GM12874 (cell line): ENCODE data around the gene PGAM5.

ENCODE experiments used
- TF ChIP-seq, protein P1 (sequence below): IDR thresholded peaks from 2 replicates; pipeline ENCODE4 v1.5.1; 2011; ENCODE audit warnings: low read depth, mild to moderate bottlenecking, control low read depth, low read length, moderate library complexity; ENCODE audit not compliant: insufficient read depth

PGAM5 gene

DNA sequence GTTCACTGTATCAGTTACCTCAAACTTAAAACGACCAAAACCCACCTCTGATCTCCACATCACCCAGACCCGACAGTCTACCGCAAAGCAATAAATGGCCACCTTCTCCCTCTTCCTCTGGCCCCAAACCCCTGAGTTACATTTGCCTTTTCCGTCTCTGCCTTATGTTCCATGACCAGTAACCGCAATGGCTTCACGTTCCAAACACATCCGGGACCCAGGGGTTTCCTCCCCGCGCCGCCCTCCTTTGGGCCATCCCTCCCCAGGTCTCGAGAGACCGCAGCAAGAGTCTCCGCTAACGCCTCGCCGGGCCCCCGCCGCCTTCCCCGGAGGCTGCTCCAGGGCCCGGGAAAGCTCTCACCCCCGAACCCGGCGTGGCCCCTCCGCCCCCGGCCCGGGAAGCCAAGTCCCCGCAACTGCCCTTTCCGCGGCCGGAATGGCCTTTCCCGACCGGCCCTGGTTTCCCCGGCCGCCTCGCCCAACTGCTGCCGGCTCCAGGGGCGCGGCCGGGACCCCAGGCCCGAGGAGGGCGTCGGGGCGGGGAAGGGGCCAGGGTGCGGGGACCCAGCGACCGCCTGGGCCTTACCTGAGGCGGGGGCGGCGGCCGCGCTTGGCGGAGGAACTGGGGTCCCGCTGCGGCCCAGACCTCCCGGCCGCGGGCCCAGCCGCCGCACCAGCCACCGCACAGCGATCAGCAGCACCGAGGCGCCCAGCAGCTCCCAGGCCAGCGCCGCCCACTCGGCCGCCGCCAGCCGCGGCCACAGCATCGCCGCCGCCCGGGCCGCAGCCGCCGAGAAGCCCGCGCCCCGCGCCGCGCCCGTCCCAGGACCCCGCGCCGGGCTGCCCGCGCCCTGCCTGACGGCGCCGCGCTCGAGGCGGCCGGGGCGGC, 50.6 kb downstream of the PGAM5 start, which contains the start of gene ANKLE2:
ANKLE2 (minus strand) TSS at position 801 of the 889 bp plus-strand sequence; CDS start at position 767, 34 bp downstream.
- TF ChIP-seq, protein P1, sequence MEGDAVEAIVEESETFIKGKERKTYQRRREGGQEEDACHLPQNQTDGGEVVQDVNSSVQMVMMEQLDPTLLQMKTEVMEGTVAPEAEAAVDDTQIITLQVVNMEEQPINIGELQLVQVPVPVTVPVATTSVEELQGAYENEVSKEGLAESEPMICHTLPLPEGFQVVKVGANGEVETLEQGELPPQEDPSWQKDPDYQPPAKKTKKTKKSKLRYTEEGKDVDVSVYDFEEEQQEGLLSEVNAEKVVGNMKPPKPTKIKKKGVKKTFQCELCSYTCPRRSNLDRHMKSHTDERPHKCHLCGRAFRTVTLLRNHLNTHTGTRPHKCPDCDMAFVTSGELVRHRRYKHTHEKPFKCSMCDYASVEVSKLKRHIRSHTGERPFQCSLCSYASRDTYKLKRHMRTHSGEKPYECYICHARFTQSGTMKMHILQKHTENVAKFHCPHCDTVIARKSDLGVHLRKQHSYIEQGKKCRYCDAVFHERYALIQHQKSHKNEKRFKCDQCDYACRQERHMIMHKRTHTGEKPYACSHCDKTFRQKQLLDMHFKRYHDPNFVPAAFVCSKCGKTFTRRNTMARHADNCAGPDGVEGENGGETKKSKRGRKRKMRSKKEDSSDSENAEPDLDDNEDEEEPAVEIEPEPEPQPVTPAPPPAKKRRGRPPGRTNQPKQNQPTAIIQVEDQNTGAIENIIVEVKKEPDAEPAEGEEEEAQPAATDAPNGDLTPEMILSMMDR: no peak

DNA sequence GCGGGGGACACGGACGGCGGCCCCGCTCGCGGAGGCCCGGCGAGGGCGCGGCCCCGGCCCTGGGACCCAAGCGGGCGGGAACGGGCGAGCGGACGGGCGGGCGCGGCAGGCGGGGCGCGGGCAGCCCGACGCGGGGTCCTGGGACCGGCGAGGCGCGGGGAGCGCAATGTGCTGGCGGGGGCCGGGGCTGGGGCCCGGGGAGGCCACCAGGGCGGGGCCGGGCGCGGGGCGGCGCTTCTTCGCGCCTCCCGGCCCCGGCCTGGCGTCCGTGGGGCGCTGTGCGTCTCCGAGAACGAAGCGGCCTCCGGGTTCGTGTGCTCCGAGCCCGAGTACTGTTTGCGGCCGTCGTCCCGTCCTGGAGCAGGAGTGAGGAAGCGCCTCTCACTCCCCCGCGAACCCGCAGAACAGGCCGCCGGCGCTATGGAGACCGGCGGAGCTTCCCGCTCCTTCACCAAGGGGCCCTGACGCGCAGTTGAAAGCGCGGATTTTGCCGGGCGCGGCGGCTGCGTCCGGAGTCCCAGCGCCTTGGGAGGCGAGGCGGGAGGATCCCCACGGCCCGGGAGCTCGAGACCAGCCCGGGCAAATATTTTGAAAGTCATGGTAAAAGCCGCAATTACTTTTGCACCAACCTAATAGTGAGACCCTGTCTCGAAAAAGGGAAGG, 51.4 kb downstream of the PGAM5 start:
- TF ChIP-seq, protein P1: peak; percentile 29

DNA sequence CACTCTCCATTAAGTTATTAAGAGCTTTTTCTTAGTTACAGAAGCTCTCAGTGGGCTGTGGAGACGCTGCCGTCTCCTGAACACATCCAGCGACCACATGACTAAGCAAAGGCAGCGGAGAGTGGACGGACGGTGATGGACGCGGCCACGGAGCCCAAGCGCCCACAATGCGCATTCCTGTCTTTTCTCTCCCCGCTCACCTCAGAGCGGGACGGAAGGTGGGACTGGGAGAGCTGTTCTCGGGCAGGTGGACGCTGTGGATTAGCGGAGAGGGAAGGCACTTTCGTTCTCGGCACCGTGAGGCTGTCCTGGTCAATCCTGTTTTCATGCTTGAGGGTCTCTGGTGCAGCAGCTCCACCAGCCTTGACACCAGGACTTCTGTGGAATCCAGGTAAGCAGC, 53.6 kb downstream of the PGAM5 start:
- TF ChIP-seq, protein P1: no peak

DNA sequence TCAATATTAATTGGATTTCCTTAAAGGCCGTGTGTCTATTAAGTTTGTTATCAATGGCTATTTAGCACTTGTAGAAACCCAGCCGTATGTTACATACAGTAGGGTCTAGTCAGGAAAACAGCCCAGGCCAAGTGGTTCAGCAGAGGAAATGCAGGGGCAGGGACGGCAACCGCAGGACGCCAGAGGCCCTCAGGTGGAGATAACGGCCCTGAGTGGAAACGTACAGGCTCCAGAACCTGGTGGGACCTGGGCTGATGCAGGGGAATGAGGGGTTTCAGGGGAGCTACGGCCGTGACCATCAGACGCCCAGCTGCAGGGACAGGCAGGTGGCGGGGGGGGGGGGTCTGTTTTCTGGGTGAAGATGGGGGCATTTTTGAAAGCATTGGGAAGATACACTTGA, 54.7 kb downstream of the PGAM5 start:
- TF ChIP-seq, protein P1: no peak

DNA sequence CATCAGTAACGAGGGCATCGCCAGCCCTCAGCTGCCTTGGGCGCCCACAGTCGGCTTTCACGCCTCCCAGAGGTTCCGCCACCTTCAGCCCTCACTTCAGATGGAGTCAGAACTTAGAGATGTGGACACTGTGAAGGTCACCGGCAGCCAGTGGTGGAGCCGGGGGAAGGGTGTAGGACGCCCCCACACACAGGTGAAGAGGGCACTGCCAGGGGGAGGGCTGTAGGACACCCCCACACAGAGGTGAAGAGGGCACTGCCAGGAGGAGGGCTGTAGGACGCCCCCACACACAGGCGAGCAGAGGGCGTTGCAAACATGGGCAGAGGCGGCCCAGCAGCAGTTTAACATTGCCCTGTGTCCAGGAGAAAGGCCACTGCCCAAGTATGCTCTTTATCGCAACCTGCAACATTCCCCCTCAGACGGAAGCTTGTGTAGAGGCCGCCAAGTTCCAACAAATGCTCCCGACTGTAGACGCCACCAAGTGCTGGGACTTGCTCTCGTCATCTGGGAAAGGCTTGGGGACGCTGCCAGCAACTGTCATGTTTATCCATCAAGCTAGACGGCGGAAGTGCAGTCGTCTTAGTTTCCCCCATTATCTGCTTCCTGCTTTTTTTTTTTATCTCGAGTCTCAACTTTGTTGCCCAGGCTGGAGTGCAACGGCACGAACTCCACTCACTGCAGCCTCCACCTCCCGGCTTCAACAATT, 55.9 kb downstream of the PGAM5 start:
- TF ChIP-seq, protein P1: no peak

DNA sequence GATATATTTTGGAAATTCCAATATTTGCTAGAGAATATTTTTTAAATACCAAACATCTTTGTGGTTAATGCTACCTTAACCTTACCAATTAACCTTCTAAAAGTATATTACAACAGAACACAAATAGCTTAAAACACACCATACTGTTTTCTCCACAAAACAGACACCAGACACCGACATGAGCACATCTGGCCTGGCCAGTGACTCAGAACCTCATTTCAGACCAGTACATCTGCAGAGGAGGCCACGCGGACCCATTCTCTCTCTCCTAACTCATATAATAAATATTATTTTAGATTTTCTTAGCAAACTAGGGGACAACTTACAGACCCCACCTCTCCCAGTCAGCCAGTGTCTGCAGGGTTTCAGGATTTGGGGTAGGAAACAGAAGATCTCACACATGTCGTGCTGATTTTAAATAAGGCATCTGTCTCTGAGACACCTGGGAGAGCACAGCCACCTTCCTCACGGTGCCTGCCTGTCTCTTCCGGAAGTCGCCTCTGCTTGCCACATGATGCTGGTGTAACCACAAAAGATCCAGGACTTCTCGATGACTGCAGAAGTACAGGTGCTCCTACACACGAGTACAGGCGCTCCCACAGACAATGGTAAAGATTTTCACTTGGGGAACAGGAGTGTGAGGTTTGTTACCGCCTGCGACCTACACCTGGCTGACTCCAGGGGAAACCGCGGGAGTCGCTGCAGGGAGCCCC, 60.6 kb downstream of the PGAM5 start:
- TF ChIP-seq, protein P1: no peak
